Thyroid gland (tissue), 4 donors: ENCODE data around the gene ATMIN. TPM values are rescaled to one million over a fixed set of nuclear protein-coding genes. Genes with fewer than 3 reads are reported as not detected.

ENCODE experiments used
- DNase-seq, 2 donors: peaks; one replicate each; pipeline ENCODE4 v3.0.0-alpha.2; 2019
- H3K27ac ChIP-seq, 3 donors: fragments of 200-600 bp; sonication (generic); 1 replicate in 2 of 3; 2 replicates in 1 of 3; pipeline ENCODE4 v1.5.1; 2016 to 2019; ENCODE audit warnings: mild to moderate bottlenecking in 1 of 3, moderate library complexity in 1 of 3
- H3K27me3 ChIP-seq: fragments of 200-600 bp; sonication (generic); one replicate; pipeline ENCODE4 v1.5.1; 2019
- H3K36me3 ChIP-seq, 2 donors: fragments of 200-600 bp; sonication (generic); one replicate each; pipeline ENCODE4 v1.5.1; 2016 to 2019
- H3K4me1 ChIP-seq, 2 donors: fragments of 200-600 bp; sonication (generic); one replicate each; pipeline ENCODE4 v1.5.1; 2017 to 2019
- H3K4me3 ChIP-seq, 3 donors: fragments of 200-600 bp; sonication (generic); replicated peaks in 1 of 3; 1 replicate in 2 of 3; 2 replicates in 1 of 3; pipeline ENCODE4 v1.5.1; 2016; ENCODE audit warnings: mild to moderate bottlenecking in 1 of 3
- H3K9me3 ChIP-seq: fragments of 200-600 bp; sonication (generic); one replicate; pipeline ENCODE4 v1.5.1; 2017
- POLR2A ChIP-seq, 2 donors: fragments of 450-650 bp; IDR thresholded peaks; one replicate each; pipeline ENCODE4 v1.6.1; 2017; ENCODE audit warnings: antibody characterized with exemption in 2 of 2, mild to moderate bottlenecking in 2 of 2, moderate library complexity in 1 of 2
- WGBS, 2 donors: methylation state at CpG; one replicate each; pipeline ENCODE4 v1.1.5; 2017; 5-methylcytosine and 5-hydroxymethylcytosine counted together
- intact Hi-C: fragments of 100-400 bp; cut with DNase I; formaldehyde crosslinking; loops from one replicate; pipeline ENCODE4 v1.15.1; 2023
- total RNA-seq, 4 donors: library from RNA; depleted of rRNA; stranded (reverse); fragments of >200 nt; gene quantifications; one replicate each; pipeline ENCODE4 v1.2.3, GENCODE V29; 2016
- TF ChIP-seq, protein P1 (sequence below), 6 experiments: fragments of 200-600 bp in 3 of 6; fragments of 450-650 bp in 3 of 6; sonication (generic) in 3 of 6; IDR thresholded peaks; one replicate each; pipeline ENCODE4 v1.5.1; 2016 to 2019; ENCODE audit warnings: antibody characterized with exemption in 6 of 6, mild to moderate bottlenecking in 2 of 6, inconsistent platforms in 1 of 6, moderate library complexity in 1 of 6

Gene ATMIN
- total RNA-seq, 4 donors from 2014 or later: 49.2 to 57.6 (median 53.3) TPM

DNA sequence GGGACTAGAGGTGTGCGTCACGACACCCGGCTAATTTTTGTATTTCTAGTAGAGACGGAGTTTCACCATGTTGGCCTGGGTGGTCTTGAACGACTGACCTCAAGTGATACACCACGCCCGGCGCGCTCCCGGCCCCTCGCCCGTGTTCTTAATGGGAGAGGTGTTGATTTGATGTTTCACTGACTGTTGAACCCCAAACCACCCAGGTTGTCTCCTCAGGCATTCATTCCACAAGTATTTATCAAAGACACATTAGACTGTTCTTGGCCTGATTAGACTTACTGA lies 27.2 kb upstream of the ATMIN start:
- TF ChIP-seq, protein P1, sequence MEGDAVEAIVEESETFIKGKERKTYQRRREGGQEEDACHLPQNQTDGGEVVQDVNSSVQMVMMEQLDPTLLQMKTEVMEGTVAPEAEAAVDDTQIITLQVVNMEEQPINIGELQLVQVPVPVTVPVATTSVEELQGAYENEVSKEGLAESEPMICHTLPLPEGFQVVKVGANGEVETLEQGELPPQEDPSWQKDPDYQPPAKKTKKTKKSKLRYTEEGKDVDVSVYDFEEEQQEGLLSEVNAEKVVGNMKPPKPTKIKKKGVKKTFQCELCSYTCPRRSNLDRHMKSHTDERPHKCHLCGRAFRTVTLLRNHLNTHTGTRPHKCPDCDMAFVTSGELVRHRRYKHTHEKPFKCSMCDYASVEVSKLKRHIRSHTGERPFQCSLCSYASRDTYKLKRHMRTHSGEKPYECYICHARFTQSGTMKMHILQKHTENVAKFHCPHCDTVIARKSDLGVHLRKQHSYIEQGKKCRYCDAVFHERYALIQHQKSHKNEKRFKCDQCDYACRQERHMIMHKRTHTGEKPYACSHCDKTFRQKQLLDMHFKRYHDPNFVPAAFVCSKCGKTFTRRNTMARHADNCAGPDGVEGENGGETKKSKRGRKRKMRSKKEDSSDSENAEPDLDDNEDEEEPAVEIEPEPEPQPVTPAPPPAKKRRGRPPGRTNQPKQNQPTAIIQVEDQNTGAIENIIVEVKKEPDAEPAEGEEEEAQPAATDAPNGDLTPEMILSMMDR (IDR thresholded peaks at IDR 0.05): no peak
- no peak for TF ChIP-seq POLR2A (IDR thresholded peaks at IDR 0.05)
- Histone ChIP-seq H3K4me1 (peaks cover 10 to 22% of the 10 kb centered on the region in 2 donors), H3K9me3 (no peaks in the 10 kb centered on the region), H3K36me3 (no peaks in the 10 kb centered on the region), H3K27me3 (no peaks in the 10 kb centered on the region), H3K27ac (no peak overlapping the region), H3K4me3 (no peak overlapping the region)
- intact Hi-C loops: loop anchor here (10.0 kb wide), 2 partner anchors 66 to 306 kb away; partner anchors contain the start of genes C16orf46 and GAN
- DNase-seq: peak in 1 of 2 donors; percentile 5
- WGBS, 2 donors: 95% methylated on average over 12 of the region's 12 CpGs

DNA sequence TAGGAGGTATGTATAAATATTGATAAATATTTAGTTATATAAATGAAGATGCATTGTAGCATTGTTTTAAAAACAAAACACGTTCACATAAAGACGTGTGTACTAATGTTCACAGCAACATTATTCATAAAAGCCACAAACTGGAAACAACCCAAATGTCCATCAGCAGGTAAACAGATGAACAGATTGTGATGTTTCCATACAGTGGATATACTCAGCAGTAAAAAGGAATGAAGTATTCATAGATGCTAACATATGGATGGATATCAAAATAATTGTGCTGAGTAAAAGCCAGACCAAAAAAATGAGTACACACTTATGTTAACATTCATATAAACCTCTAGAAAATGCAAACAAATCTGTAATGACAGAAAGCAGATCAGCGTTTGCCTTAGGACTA lies 22.7 kb upstream of the ATMIN start:
- peaks cover 0 to 4% of the 10 kb centered on the region in 2 donors for H3K36me3 ChIP-seq
- no peak overlapping the region for H3K27ac ChIP-seq
- no peaks in the 10 kb centered on the region for H3K27me3 ChIP-seq
- H3K4me1 ChIP-seq: no peaks in the 10 kb centered on the region
- no peak for DNase-seq
- intact Hi-C loops: no loop called here
- 95 to 96% methylated on average over 3 of the region's 3 CpGs for WGBS, 2 donors
- TF ChIP-seq, protein P1 (IDR thresholded peaks at IDR 0.05): no peak
- TF ChIP-seq POLR2A (IDR thresholded peaks at IDR 0.05): no peak
- no peaks in the 10 kb centered on the region for H3K9me3 ChIP-seq
- H3K4me3 ChIP-seq: no peak overlapping the region

DNA sequence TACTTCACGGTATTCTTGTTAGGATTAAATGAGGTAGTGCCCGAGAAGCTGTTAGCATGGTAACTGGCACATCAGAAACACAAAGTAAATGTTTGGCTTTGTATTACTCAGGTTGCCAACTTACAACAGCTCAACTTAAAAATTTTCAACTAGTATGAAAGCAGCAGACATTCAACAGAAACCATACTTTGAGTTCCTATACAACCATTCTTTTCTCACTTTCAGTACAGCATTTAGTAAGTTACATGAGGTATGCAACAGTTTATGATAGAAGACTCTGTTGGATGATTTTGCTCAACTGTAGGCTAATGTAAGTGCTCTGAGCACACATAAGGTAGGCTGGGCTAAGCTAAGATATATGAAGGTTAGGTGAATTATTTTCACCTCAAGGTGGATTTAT lies 21.0 kb upstream of the ATMIN start:
- TF ChIP-seq POLR2A (IDR thresholded peaks at IDR 0.05): no peak
- TF ChIP-seq, protein P1 (IDR thresholded peaks at IDR 0.05): no peak
- Histone ChIP-seq H3K27me3 (no peaks in the 10 kb centered on the region), H3K36me3 (peaks cover 0 to 4% of the 10 kb centered on the region in 2 donors), H3K9me3 (no peaks in the 10 kb centered on the region), H3K27ac (no peak overlapping the region), H3K4me3 (no peak overlapping the region), H3K4me1 (no peaks in the 10 kb centered on the region)
- WGBS, 2 donors: 98 to 99% methylated on average over 2 of the region's 2 CpGs
- DNase-seq: no peak
- intact Hi-C loops: no loop called here

DNA sequence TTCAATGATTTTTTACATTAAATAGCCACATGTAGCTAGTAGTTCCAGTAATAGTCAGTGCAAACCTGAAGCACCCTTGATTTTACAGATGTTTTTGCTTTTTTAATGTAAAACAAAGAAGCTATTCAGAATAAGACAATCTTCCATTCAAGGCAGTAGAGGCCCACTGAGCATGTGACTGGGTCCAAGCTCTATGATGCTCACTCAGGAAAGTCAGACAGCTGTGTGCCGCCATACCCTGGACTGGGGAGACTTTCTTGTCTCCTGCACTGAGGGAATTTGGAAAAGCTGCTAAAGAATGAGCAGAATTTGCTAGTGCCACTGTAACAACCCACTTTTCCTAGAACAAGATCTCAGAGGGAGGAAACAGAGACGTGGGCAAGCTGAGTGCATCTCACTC lies 17.1 kb upstream of the ATMIN start:
- H3K27me3 ChIP-seq: no peaks in the 10 kb centered on the region
- TF ChIP-seq, protein P1 (IDR thresholded peaks at IDR 0.05): no peak
- no peak for TF ChIP-seq POLR2A (IDR thresholded peaks at IDR 0.05)
- H3K4me3 ChIP-seq: no peak overlapping the region
- intact Hi-C loops: no loop called here
- H3K36me3 ChIP-seq: peaks cover 0 to 4% of the 10 kb centered on the region in 2 donors
- no peaks in the 10 kb centered on the region for H3K4me1 ChIP-seq
- DNase-seq: no peak
- H3K9me3 ChIP-seq: no peaks in the 10 kb centered on the region
- WGBS, 2 donors: 98% methylated on average over 2 of the region's 2 CpGs
- H3K27ac ChIP-seq: no peak overlapping the region

DNA sequence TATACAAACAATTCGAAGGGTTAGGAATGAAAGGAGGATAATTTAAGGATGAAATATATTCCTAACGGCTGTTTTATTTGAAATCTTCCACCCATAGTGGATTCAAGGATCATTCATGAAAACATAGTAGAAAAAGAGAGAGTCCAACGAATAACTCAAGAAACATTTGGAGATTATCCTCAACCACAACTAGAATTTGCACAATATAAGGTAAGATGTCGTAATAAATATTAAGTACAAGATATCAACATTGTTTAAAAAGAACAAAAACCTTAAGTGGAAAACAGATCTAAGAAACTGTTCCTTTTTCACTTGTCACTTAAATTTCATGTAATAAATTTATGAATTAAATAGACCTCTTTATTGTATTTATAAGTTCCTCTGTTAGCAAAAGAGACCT lies 9.2 kb upstream of the ATMIN start:
- intact Hi-C loops: no loop called here
- Histone ChIP-seq H3K27ac (no peak overlapping the region), H3K27me3 (no peaks in the 10 kb centered on the region), H3K36me3 (no peaks in the 10 kb centered on the region), H3K4me3 (no peak overlapping the region), H3K4me1 (no peaks in the 10 kb centered on the region), H3K9me3 (no peaks in the 10 kb centered on the region)
- TF ChIP-seq, protein P1 (IDR thresholded peaks at IDR 0.05): no peak
- TF ChIP-seq POLR2A (IDR thresholded peaks at IDR 0.05): no peak
- DNase-seq: no peak
- 93 to 98% methylated on average over 4 of the region's 4 CpGs for WGBS, 2 donors
